ENCODE measurements around the gene CBY3.
"Not testable (repeated sequence)": the region's sequence is repeated elsewhere in the genome, so short reads cannot be mapped to it uniquely, and the experiment has no call there.

Gene CBY3

GRCh38 chr5:179678223-179679013 lies 2.4 kb downstream of the CBY3 start:
- DNase-seq (ENCODE audit: low read depth in 2 of 2) = peak; percentile 91 to 93

GRCh38 chr5:179668391-179668790 lies 12.4 kb downstream of the CBY3 start:
- DNase-seq (ENCODE audit: low read depth in 2 of 2) = no peak

- not testable (repeated sequence) for DNase-seq (ENCODE audit: low read depth in 2 of 2)
Measured at GRCh38 chr5:179661647-179662046, 19.2 kb downstream of the CBY3 start.

GRCh38 chr5:179658179-179658856 lies 22.5 kb downstream of the CBY3 start:
- not testable (repeated sequence) for DNase-seq (ENCODE audit: low read depth in 2 of 2)

- not testable (repeated sequence) for DNase-seq (ENCODE audit: low read depth in 2 of 2)
Measured at GRCh38 chr5:179657302-179658178, 23.3 kb downstream of the CBY3 start.

GRCh38 chr5:179653135-179653534 lies 27.7 kb downstream of the CBY3 start:
- DNase-seq (ENCODE audit: low read depth in 2 of 2) = not testable (repeated sequence)

- DNase-seq (ENCODE audit: low read depth in 2 of 2) = not testable (repeated sequence)
Measured at GRCh38 chr5:179650245-179650644, 30.6 kb downstream of the CBY3 start.

- DNase-seq (ENCODE audit: low read depth in 2 of 2) = not testable (repeated sequence)
Measured at GRCh38 chr5:179649166-179649703, 31.6 kb downstream of the CBY3 start.

GRCh38 chr5:179648410-179648809 lies 32.4 kb downstream of the CBY3 start:
- DNase-seq (ENCODE audit: low read depth in 2 of 2) = no peak

GRCh38 chr5:179644766-179645165 lies 36.1 kb downstream of the CBY3 start:
- DNase-seq (ENCODE audit: low read depth in 2 of 2) = not testable (repeated sequence)

GRCh38 chr5:179643141-179643920 lies 37.5 kb downstream of the CBY3 start:
- DNase-seq (ENCODE audit: low read depth in 2 of 2) = not testable (repeated sequence)

GRCh38 chr5:179642626-179643025 lies 38.2 kb downstream of the CBY3 start:
- not testable (repeated sequence) for DNase-seq (ENCODE audit: low read depth in 2 of 2)

GRCh38 chr5:179641745-179642144 lies 39.1 kb downstream of the CBY3 start:
- DNase-seq (ENCODE audit: low read depth in 2 of 2) = not testable (repeated sequence)

- DNase-seq (ENCODE audit: low read depth in 2 of 2) = not testable (repeated sequence)
Measured at GRCh38 chr5:179639296-179639695, 41.5 kb downstream of the CBY3 start.

GRCh38 chr5:179634370-179635172 lies 46.3 kb downstream of the CBY3 start:
- not testable (repeated sequence) for DNase-seq (ENCODE audit: low read depth in 2 of 2)

GRCh38 chr5:179633501-179634369 lies 47.1 kb downstream of the CBY3 start:
- not testable (repeated sequence) for DNase-seq (ENCODE audit: low read depth in 2 of 2)

All from stimulated activated CD8-positive, alpha-beta memory T cell treated with anti-CD3 and anti-CD28 coated beads, Interleukin-2, amount 100 ng/mL, for 48 hours (primary cell).